ENCODE results near the gene CITED2. TPM values are rescaled to one million over a fixed set of nuclear protein-coding genes. Genes with fewer than 3 reads are reported as not detected.

The CITED2 gene
- polyA plus RNA-seq, 3 donors = 22.9 to 71.6 (median 43.9) TPM

DNA sequence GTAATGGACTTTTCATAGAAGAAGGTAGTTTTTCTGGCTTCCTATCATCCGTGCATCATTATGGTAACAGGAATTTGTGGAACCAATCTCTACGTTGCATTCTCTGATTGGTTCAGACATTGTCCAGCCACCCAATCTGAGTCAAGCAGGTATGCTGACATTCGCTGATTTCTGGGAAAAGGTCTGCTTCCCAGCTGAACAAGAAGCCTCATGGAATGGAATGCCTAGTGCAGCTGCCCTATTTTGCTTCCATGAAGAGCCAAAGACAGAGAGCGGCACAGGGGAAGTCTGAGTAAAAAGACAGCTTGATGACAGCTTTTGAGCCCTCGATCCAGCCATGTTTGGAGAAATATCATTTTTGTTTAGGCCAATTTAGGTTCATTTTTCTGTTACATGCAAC is 44.1 kb downstream of the CITED2 start:
- no peaks in the 10 kb centered on the region for H3K36me3 ChIP-seq (replicated peaks in 1 of 2; ENCODE audit: control insufficient read depth in 1 of 2, insufficient read depth in 2 of 2, low read length in 2 of 2)
- Mint-ChIP-seq H3K4me3 (no peak overlapping the region), H3K4me1 (peaks cover 40% of the 10 kb centered on the region), H3K36me3 (peaks cover 0 to 6% of the 10 kb centered on the region in 2 donors), H3K27me3 (ENCODE audit: low read depth in 3 of 3) (peaks cover 0 to 2% (median 1%) of the 10 kb centered on the region in 3 donors), H3K27ac (no peak overlapping the region), H3K9me3 (peaks cover 0 to 5% (median 1%) of the 10 kb centered on the region in 7 donors)
- peaks cover 31 to 35% of the 10 kb centered on the region in 2 donors for H3K4me1 ChIP-seq (ENCODE audit: control insufficient read depth in 1 of 2, insufficient read depth in 2 of 2, low read length in 2 of 2)
- no peaks in the 10 kb centered on the region for H3K9me3 ChIP-seq (replicated peaks in 1 of 2; ENCODE audit: control insufficient read depth in 1 of 2, insufficient read depth in 1 of 2, low read length in 2 of 2)
- H3K9ac ChIP-seq (ENCODE audit: insufficient read depth, low read length, poor library complexity, severe bottlenecking) = no peak overlapping the region
- no peak overlapping the region for H2AFZ ChIP-seq (ENCODE audit: insufficient read depth, low read depth, low read length, poor library complexity, severe bottlenecking)
- no peak overlapping the region for H3K4me2 ChIP-seq (replicated peaks; ENCODE audit: extremely low read depth, low read length, poor library complexity, severe bottlenecking)
- no peak overlapping the region for H3K27ac ChIP-seq (ENCODE audit: low read depth in 1 of 2, low read length in 2 of 2)
- H3K4me3 ChIP-seq (replicated peaks in 1 of 3; ENCODE audit: low read depth in 2 of 3, low read length in 3 of 3) = no peak overlapping the region
- TF ChIP-seq, protein P1, sequence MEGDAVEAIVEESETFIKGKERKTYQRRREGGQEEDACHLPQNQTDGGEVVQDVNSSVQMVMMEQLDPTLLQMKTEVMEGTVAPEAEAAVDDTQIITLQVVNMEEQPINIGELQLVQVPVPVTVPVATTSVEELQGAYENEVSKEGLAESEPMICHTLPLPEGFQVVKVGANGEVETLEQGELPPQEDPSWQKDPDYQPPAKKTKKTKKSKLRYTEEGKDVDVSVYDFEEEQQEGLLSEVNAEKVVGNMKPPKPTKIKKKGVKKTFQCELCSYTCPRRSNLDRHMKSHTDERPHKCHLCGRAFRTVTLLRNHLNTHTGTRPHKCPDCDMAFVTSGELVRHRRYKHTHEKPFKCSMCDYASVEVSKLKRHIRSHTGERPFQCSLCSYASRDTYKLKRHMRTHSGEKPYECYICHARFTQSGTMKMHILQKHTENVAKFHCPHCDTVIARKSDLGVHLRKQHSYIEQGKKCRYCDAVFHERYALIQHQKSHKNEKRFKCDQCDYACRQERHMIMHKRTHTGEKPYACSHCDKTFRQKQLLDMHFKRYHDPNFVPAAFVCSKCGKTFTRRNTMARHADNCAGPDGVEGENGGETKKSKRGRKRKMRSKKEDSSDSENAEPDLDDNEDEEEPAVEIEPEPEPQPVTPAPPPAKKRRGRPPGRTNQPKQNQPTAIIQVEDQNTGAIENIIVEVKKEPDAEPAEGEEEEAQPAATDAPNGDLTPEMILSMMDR (IDR thresholded peaks at IDR 0.05) = no peak
- H3K27me3 ChIP-seq (ENCODE audit: control insufficient read depth in 2 of 2, insufficient read depth in 2 of 2, low read length in 2 of 2) = no peaks in the 10 kb centered on the region
- H4K20me1 ChIP-seq (ENCODE audit: insufficient read depth, low read length) = no peaks in the 10 kb centered on the region
- no peak for DNase-seq
- intact Hi-C loops (cut with micrococcal nuclease) = loop anchor here in 1 of 2 donors (10.0 kb wide), 1 partner anchor 714 kb away; no protein-coding TSS in a partner anchor
- H3K79me2 ChIP-seq (ENCODE audit: insufficient read depth, low read length) = no peaks in the 10 kb centered on the region
- WGBS (ENCODE audit: insufficient coverage) = 100% methylated on average over 3 of the region's 5 CpGs

DNA sequence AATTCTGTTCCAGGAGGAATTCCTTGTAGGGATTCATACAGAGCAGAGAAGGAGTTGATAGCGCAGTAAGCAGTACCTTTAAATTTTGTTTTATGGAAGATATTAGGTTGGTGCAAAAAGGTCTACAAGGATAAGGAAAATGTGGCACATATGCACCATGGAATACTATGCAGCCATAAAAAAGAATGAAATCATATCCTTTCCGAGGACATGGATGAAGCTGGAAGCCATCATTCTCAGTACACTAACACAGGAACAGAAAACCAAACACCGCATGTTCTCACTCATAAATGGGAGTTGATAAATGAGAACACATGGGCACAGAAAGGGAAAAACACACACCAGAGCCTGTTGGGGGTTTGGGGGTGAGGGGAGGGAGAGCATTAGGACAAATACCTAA is 45.2 kb downstream of the CITED2 start:
- Histone ChIP-seq H3K9me3 (replicated peaks in 1 of 2; ENCODE audit: control insufficient read depth in 1 of 2, insufficient read depth in 1 of 2, low read length in 2 of 2) (no peaks in the 10 kb centered on the region), H3K4me3 (replicated peaks in 1 of 3; ENCODE audit: low read depth in 2 of 3, low read length in 3 of 3) (no peak overlapping the region), H3K27ac (ENCODE audit: low read depth in 1 of 2, low read length in 2 of 2) (no peak overlapping the region), H3K9ac (ENCODE audit: insufficient read depth, low read length, poor library complexity, severe bottlenecking) (no peak overlapping the region), H4K20me1 (ENCODE audit: insufficient read depth, low read length) (no peaks in the 10 kb centered on the region), H3K79me2 (ENCODE audit: insufficient read depth, low read length) (no peaks in the 10 kb centered on the region), H3K36me3 (replicated peaks in 1 of 2; ENCODE audit: control insufficient read depth in 1 of 2, insufficient read depth in 2 of 2, low read length in 2 of 2) (no peaks in the 10 kb centered on the region), H3K4me2 (replicated peaks; ENCODE audit: extremely low read depth, low read length, poor library complexity, severe bottlenecking) (no peak overlapping the region), H3K4me1 (ENCODE audit: control insufficient read depth in 1 of 2, insufficient read depth in 2 of 2, low read length in 2 of 2) (peaks cover 34 to 35% of the 10 kb centered on the region in 2 donors), H2AFZ (ENCODE audit: insufficient read depth, low read depth, low read length, poor library complexity, severe bottlenecking) (no peak overlapping the region), H3K27me3 (ENCODE audit: control insufficient read depth in 2 of 2, insufficient read depth in 2 of 2, low read length in 2 of 2) (no peaks in the 10 kb centered on the region)
- Mint-ChIP-seq H3K36me3 (peaks cover 0 to 4% of the 10 kb centered on the region in 2 donors), H3K9me3 (peaks cover 0 to 5% (median 1%) of the 10 kb centered on the region in 7 donors), H3K27ac (no peak overlapping the region), H3K4me1 (peaks cover 37% of the 10 kb centered on the region), H3K27me3 (ENCODE audit: low read depth in 3 of 3) (peaks cover 0 to 2% (median 1%) of the 10 kb centered on the region in 3 donors), H3K4me3 (no peak overlapping the region)
- TF ChIP-seq, protein P1 (IDR thresholded peaks at IDR 0.05) = no peak
- DNase-seq = no peak
- intact Hi-C loops (cut with micrococcal nuclease) = loop anchor here in 1 of 2 donors (5.0 kb wide), 1 partner anchor 43 kb away; the partner anchor contains the start of gene CITED2
- 100% methylated on average over 1 of the region's 3 CpGs for WGBS (ENCODE audit: insufficient coverage)
